HL-60/S4 (cell line): ENCODE results near the gene MTHFR.

Experiments used
- in situ Hi-C: fragments of 300-500 bp; cut with MboI; formaldehyde crosslinking; loops from 2 replicates; pipeline ENCODE4 v1.14.3; 2022; ENCODE audit warnings: low sequenced_read_pairs

MTHFR gene

GRCh38 chr1:11799099-11799498 lies 6.7 kb downstream of the MTHFR start:
- in situ Hi-C loops: no loop called here

DNA sequence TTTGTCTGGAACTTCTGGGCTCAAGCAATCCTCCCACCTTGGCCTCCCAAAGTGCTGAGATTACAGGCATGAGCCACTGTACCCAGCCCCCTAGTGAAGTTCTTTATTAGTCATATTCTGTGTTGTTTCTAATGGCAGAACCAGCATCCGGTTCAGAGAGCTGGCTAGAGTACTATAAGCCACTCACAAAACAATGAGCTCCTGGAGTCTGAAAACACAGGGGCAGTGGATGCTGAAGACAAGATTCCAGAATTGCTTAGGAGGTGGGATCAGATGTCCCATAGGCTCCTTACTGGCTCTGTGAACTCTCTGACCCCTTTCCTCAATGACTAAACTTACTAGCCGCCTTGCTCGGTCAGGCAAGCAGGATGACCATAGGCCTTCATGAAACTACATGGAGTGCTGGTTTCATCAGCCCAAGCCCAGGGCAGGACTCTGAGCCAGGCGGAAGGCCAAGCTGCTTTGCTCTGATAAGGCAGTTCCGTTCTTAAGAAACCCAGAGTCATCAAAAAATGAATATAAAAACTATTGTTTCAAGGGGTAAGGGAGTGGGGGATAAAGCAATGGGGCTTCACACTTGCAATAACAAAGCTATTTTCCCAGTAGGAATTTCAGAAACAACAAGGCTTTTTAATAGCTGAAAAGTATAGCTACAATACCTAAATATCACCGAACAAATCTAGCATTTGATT lies 8.1 kb downstream of the MTHFR start:
- in situ Hi-C loops: no loop called here

DNA sequence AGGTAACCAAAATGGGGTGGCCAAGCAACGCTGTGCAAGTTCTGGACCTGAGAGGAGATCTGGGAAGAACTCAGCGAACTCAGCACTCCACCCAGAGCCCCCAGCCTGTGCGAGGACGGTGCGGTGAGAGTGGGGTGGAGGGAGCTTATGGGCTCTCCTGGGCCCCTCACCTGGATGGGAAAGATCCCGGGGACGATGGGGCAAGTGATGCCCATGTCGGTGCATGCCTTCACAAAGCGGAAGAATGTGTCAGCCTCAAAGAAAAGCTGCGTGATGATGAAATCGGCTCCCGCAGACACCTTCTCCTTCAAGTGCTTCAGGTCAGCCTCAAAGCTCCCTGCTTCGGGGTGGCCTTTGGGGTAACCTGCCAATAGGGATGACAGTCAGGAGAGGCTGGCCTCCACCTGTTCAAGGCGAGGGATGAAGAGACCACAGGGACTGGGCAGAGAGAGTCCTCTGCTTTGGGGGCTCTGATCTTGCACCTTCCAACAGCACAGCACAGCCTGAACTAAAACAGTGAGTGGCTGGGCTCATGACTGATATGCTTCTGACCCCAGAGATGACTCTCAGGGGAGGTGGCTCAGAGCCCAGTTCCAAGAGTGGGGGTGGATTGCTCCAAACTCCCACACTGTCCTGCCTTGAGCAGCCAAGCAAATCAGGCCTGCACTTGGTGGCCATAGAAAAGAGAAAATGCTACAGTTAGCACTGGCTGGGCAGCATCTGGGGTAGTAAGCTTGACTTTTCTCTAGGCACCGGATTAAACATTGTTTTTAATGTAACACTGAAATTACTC lies 9.5 kb downstream of the MTHFR start:
- in situ Hi-C loops: no loop called here

DNA sequence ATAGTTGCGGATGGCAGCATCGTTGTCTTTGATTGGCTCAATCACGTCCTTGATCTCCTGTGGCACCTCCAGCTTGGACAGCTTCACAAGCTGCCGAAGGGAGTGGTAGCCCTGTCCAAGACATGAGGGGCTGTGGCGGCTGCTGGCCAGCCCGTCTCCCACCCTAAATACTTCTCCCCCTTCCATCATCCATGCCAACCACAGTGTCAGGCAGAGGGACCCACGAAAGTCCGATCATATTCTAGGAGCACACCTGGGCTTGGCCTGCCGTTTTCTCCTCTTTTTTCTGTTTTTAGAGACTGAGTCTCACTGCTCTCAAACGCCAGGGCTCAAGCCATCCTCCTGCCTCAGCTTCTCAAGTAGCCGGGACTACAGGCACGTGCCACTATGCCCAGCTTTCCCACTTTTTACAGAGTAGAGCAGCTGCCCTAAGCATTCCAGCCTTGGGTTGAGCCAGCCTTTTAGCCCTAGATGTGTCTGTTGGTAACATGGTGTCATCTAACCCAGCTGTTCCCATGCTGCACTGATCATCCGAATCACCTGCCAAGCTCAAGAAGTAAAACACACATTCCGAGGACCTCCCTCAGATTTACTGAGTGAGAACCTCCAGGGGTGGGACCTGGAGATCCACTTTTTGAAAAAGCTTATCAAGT lies 10.4 kb downstream of the MTHFR start:
- in situ Hi-C loops: no loop called here

DNA sequence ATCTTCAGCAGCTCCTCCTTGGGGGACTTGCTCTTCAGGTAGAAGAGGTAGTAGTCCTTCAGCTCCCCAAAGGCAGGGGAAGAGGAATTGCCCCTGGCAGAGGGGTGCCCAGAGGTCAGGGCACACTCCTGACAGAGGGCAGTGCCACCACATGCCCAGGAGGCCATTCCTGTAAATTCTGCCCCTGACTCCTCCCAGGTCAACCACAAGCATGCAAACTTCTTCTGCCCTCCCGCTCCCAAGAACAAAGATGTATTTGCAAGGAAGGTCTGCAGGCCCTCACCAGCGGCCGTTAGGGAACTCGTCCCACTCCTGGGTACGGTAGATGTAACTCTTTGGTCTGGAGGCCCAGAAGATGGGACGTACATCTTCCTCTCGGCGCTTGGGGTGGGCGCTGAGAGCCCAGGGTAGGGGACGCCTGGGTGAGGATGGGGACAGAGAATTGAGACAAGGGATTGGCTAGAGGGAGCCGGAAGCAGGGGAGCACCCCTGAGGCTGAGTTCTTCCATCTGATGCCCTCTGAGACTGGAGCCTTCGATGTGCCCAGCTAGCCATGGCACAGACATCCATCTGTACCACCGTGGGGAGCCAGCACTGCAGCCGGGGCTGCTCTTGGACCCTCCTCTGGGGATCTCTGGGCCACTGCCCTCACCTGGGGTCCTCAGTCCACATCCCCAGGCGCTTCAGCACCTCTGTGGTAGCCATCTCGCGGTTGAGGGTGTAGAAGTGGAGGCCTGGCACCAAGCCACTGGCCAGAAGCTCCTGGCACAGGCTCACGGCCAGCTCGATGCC lies 11.1 kb downstream of the MTHFR start:
- in situ Hi-C loops: no loop called here

DNA sequence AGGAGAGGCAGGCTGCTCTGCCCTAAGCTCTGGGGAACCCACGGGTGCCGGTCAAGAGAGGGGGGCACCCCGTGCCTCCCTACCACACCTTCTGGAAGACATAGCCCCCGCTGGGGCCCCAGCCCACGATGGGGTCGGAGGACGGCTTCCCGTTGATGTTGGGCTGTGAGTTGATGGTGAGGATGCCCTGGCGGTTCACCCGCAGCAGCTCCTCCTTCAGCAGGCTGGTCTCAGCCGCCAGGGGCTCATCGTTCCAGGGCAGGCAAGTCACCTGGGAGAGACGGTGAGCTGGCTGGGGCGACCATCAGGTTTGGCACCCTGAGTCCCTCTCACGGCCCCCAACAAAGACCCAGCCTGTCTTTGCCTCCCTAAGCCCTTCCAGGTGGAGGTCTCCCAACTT lies 11.9 kb downstream of the MTHFR start:
- in situ Hi-C loops: no loop called here

DNA sequence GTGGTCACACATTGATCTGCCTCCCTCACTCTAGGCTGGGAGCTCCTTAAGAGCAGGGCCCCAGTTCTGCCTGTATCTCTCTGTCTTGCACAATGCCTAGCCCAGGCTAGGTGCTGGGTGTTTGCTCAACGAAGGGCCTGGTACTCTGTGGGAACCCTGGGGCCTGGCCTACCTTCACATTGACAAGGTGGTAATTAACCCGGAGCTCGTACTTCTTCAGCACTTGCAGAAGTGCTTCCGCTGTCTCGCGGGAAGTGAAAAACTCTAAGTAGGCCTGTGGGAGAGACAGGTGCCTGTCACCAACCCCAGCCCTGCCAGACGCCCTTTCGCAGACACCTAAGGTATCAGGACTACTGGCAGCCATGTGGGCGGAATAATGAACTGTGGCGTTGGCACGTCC lies 13.7 kb downstream of the MTHFR start:
- in situ Hi-C loops: no loop called here

GRCh38 chr1:11790880-11791715 lies 14.7 kb downstream of the MTHFR start:
- in situ Hi-C loops: no loop called here

GRCh38 chr1:11790101-11790879 lies 15.5 kb downstream of the MTHFR start:
- in situ Hi-C loops: no loop called here

DNA sequence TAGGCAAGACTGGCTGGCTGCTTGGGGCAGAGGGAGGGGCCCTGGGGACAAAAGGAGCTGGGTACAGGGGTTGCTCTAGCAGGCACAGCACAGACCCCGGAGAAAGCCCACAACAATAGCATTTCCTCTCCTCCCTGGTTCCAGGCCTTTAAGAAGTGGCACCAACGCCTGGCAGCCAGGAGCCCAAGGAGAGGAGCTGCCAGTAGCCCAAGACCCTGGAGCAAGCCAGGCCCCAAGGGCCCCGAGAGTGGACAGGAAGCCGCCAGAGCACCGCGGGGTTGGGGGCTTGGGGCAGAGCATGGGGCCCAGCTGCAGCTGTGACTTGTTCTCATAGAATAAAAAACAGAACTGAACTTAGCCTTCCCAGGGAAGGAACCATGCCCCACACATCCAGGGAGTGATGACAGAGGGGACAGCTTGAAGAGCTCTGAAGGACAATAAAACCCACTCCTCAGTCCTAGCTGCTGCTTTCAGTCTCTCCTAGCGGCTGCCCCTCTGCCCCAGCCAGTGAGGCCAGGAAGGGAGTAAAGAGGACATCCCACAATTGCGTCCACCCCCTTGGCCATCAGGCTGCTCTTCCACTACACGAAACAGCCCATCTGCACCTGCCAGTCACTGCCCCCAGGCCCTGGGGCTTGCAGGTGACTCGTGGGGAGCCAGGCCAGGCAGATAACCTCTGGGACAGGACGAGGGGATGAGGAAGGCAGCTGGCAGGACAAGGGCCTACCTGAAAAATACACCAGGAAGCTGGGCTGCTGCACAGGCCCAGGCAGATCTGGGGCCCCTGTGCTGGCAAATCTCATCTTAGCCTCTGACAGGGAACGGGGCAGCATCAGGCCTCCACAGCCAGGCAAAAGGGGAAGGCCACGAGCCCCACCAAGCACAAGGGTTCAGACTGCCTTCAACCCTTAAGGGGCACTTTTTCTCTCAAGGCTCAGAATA lies 16.4 kb downstream of the MTHFR start:
- in situ Hi-C loops: no loop called here

GRCh38 chr1:11788549-11789053 lies 17.2 kb downstream of the MTHFR start:
- in situ Hi-C loops: no loop called here

- in situ Hi-C loops: no loop called here
Observed at GRCh38 chr1:11787804-11788436, 17.8 kb downstream of the MTHFR start.

DNA sequence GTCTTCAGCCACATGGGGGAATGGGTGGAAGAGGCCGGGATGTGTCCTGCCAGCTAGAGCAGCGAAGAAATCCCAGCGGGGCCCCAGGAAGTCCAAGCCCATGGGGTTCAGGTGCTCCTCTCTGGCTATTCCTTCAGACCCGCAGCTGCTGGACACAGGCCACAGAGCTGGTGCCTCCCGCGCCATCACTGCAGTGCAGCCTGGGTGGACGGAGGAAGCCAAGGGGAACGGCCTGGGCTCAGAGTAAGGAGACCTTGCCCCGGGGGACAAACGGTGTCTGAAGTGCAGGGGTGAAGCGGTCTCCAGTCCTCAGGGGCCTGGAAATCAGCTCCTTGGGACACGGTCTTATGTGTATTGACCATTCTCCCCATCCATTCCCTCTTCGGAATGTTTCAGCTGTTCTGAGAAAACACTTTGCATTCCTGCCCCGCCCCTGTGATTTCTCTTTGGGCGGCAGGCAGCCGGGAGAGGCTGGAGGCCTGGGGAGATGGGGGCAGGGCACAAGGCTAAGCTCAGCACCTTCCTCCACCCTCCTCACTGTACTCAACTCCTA lies 18.4 kb downstream of the MTHFR start:
- in situ Hi-C loops: no loop called here

DNA sequence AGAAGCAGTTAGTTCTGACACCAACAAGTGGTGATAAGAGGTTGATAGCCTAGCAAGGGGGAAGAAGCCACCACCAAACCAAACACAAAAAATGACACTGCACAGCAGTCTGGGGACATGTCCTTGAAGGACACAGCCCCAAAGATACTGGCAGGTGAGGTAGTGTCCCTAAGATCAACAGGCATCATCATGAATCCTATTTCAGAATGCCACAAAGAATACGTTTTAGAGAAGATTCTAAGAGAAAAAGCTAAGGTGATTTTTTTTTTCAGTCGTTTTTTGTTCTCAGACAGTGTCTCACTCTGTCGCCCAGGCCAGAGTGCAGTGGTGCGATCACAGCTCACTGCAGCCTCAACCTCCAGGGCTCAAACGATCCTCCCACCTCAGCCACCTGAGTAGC lies 19.6 kb downstream of the MTHFR start:
- in situ Hi-C loops: no loop called here

DNA sequence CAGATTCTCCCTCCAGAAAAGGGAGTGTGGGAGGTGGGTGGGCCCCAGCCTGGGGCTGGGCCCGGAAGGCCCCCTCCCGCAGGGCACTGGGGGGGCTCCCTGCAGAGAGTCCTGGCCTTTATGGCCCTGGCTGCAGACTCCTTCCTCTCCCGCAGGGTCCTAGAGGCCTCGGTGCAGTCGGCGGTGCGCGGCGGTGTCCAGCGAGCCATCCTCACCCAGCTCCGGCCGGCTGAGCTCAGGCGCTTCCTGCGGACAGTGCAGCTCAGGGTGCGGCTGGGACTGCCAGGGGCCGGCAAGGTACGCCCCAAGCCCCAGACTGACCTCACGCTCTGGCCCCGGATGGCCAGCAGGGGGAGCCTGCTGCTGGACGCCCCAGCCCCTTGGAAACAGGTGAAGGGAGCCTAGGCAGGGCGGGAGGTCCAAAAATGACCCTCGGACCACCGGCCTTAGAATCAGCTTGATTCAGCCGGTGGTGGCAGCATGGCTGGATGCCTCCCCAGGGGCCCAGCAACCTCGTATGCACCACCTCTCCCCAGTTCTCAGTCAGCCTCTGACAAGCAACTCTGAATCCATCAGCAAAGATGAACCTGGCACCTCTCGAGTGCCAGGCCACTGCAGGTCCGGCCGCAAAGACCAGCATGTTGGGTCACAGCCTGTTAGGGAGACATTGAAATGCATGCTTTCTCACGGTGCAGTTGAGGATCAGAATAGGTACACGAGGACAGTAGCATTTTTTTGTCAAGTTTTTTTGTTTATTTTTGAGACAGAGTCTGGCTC lies 20.6 kb downstream of the MTHFR start:
- in situ Hi-C loops: no loop called here

- in situ Hi-C loops: no loop called here
Observed at GRCh38 chr1:11784256-11784992, 21.3 kb downstream of the MTHFR start.
